Measurements from ENCODE around the gene FGFR2.

- TF ChIP-seq CTCF (conservative IDR thresholded peaks at IDR 0.05), result no peak
- TF ChIP-seq ZFX (IDR thresholded peaks at IDR 0.05), result no peak
Measured at GRCh38 chr10:121595806-121596688, 2.2 kb downstream of the FGFR2 start.

All from C4-2B (cell line).